RWPE2 (cell line): ENCODE measurements around the gene SLC1A7.

Experiments used
- ATAC-seq: fragments of 200-7000 bp; cut with Tn5 transposase; 3 replicates; pipeline ENCODE4 v1.9.1; 2021; ENCODE audit warnings: low read depth
- DNase-seq: peaks from one replicate; pipeline ENCODE4 v3.0.0-alpha.2; 2020; ENCODE audit warnings: low spot score
- H3K27ac ChIP-seq: fragments of 450-650 bp; 2 replicates; pipeline ENCODE4 v1.5.1; 2017; ENCODE audit warnings: mild to moderate bottlenecking; ENCODE audit not compliant: poor library complexity, severe bottlenecking
- H3K27me3 ChIP-seq: fragments of 250-450 bp; sonication (Bioruptor Pico); 2 replicates; pipeline ENCODE4 v1.5.1; 2021; ENCODE audit warnings: mild to moderate bottlenecking, moderate library complexity; ENCODE audit not compliant: insufficient read depth, poor library complexity, severe bottlenecking
- H3K36me3 ChIP-seq: fragments of 250-450 bp; sonication (Bioruptor Pico); 2 replicates; pipeline ENCODE4 v1.5.1; 2020; ENCODE audit warnings: low read depth, mild to moderate bottlenecking, moderate library complexity
- H3K4me1 ChIP-seq: fragments of 250-450 bp; sonication (Bioruptor Pico); 2 replicates; pipeline ENCODE4 v1.5.1; 2021; ENCODE audit warnings: mild to moderate bottlenecking, moderate library complexity; ENCODE audit not compliant: insufficient read depth, poor library complexity, severe bottlenecking
- H3K4me3 ChIP-seq: fragments of 250-450 bp; sonication (Bioruptor Pico); 2 replicates; pipeline ENCODE4 v1.5.1; 2021; ENCODE audit warnings: mild to moderate bottlenecking, moderate library complexity; ENCODE audit not compliant: severe bottlenecking
- H3K9me3 ChIP-seq: fragments of 250-450 bp; sonication (Bioruptor Pico); 2 replicates; pipeline ENCODE4 v1.5.1; 2021; ENCODE audit warnings: mild to moderate bottlenecking, moderate library complexity; ENCODE audit not compliant: severe bottlenecking
- CTCF ChIP-seq: fragments of 450-650 bp; IDR thresholded peaks from one replicate; pipeline ENCODE4 v1.5.1; 2017; ENCODE audit warnings: mild to moderate bottlenecking, moderate library complexity; ENCODE audit not compliant: poor library complexity, severe bottlenecking

SLC1A7 gene

GRCh38 chr1:53142226-53142853, at the start of gene SLC1A7:
Gene SLC1A7 (minus strand): TSS chr1:53142638. CDS start chr1:53142449, 189 bp downstream.
- no peaks in the 10 kb centered on the region for H3K36me3 ChIP-seq
- peaks cover 8% of the 10 kb centered on the region for H3K9me3 ChIP-seq
- H3K4me3 ChIP-seq, result no peak within 1 kb of the TSS
- no peaks in the 10 kb centered on the region for H3K27me3 ChIP-seq
- ATAC-seq (no peak), DNase-seq (no peak)
- TF ChIP-seq CTCF, result no peak
- peaks cover 19% of the 10 kb centered on the region for H3K4me1 ChIP-seq
- H3K27ac ChIP-seq, result no peak within 1 kb of the TSS

- H3K4me1 ChIP-seq, result no peaks in the 10 kb centered on the region
- no peak for TF ChIP-seq CTCF
- H3K36me3 ChIP-seq, result no peaks in the 10 kb centered on the region
- no peaks in the 10 kb centered on the region for H3K27me3 ChIP-seq
- H3K4me3 ChIP-seq, result no peak overlapping the region
- H3K27ac ChIP-seq, result no peak overlapping the region
- ATAC-seq (no peak), DNase-seq (no peak)
- H3K9me3 ChIP-seq, result no peaks in the 10 kb centered on the region
Measured at GRCh38 chr1:53190210-53190611, 47.8 kb upstream of the SLC1A7 start.

GRCh38 chr1:53189061-53189460, 46.6 kb upstream of the SLC1A7 start:
- Histone ChIP-seq H3K4me3 (no peak overlapping the region), H3K27ac (no peak overlapping the region), H3K9me3 (no peaks in the 10 kb centered on the region), H3K4me1 (no peaks in the 10 kb centered on the region), H3K27me3 (no peaks in the 10 kb centered on the region), H3K36me3 (no peaks in the 10 kb centered on the region)
- no peak for TF ChIP-seq CTCF
- no peak for ATAC-seq
- DNase-seq, result no peak

GRCh38 chr1:53188099-53188498, 45.7 kb upstream of the SLC1A7 start:
- no peaks in the 10 kb centered on the region for H3K27me3 ChIP-seq
- no peak overlapping the region for H3K27ac ChIP-seq
- no peak overlapping the region for H3K4me3 ChIP-seq
- no peaks in the 10 kb centered on the region for H3K36me3 ChIP-seq
- no peaks in the 10 kb centered on the region for H3K9me3 ChIP-seq
- TF ChIP-seq CTCF, result no peak
- ATAC-seq (peak; percentile 76; the same call in 2 of the 3 replicates), DNase-seq (no peak)
- H3K4me1 ChIP-seq, result no peaks in the 10 kb centered on the region

GRCh38 chr1:53187401-53187800, 45.0 kb upstream of the SLC1A7 start:
- no peak for DNase-seq
- Histone ChIP-seq H3K27ac (no peak overlapping the region), H3K4me1 (no peaks in the 10 kb centered on the region), H3K9me3 (no peaks in the 10 kb centered on the region), H3K27me3 (no peaks in the 10 kb centered on the region), H3K4me3 (no peak overlapping the region), H3K36me3 (no peaks in the 10 kb centered on the region)
- no peak for ATAC-seq
- TF ChIP-seq CTCF, result no peak
